Stimulated activated effector memory CD8-positive, alpha-beta T cell treated with anti-CD3 and anti-CD28 coated beads, Interleukin-12 subunit alpha, Interleukin-12 subunit beta, amount 100 ng/mL, for 72 hours (primary cell): ENCODE measurements around the gene KRTAP9-6.

ENCODE experiments used
- ATAC-seq: fragments of 150-1000 bp; cut with Tn5 transposase; 2 replicates; pipeline ENCODE4 v1.10.0; 2021
- DNase-seq, 2 donors: peaks; one replicate each; pipeline ENCODE4 v3.0.0; 2021 to 2022; ENCODE audit warnings: low spot score in 2 of 2
- H3K27ac Mint-ChIP-seq: one replicate; pipeline ENCODE4 v1.8.0; 2022; ENCODE audit warnings: mild to moderate bottlenecking, mixed read lengths
- H3K36me3 Mint-ChIP-seq: one replicate; pipeline ENCODE4 v1.8.0; 2022; ENCODE audit warnings: mild to moderate bottlenecking, mixed read lengths
- H3K4me1 Mint-ChIP-seq: one replicate; pipeline ENCODE4 v1.8.0; 2022; ENCODE audit warnings: mixed read lengths
- H3K4me3 Mint-ChIP-seq: one replicate; pipeline ENCODE4 v1.8.0; 2022; ENCODE audit warnings: mild to moderate bottlenecking, mixed read lengths
- H3K9me3 Mint-ChIP-seq: one replicate; pipeline ENCODE4 v1.8.0; 2022; ENCODE audit warnings: mixed read lengths

KRTAP9-6 gene

DNA sequence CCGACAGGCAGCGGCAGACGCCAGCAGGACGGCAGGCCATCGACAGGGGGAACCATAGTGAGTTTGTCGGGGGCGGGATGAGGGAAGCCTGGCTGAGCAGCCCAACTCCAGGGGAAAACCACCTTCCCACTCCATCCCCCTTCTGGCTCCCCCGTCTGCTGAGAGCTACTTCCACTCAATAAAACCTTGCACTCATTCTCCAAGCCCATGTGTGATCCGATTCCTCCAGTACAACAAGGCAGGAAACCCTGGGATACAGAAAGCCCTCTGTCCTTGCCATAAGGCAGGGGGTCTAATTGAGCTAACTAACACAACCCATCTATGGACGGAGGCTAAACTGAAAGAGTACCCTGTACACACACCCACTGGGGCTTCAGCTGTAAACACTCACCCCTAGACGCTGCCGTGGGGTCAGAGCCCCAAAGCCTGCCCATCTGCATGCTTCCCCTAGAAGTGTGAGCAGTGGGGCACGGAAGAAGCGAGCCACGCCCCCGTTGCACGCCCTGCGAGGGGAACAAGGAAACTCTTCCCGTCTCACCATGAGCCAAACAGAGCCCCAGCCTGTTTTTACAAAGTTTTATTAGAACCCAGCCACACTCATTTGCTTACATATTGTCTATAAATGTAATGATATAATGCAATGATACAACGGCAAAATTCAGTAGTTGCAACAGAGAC is 33.4 kb downstream of the KRTAP9-6 start:
- peaks cover 12% of the 10 kb centered on the region for H3K4me1 Mint-ChIP-seq
- H3K4me3 Mint-ChIP-seq, result no peak overlapping the region
- H3K9me3 Mint-ChIP-seq, result no peaks in the 10 kb centered on the region
- no peak for ATAC-seq
- H3K27ac Mint-ChIP-seq, result no peak overlapping the region
- DNase-seq, result no peak
- H3K36me3 Mint-ChIP-seq, result no peaks in the 10 kb centered on the region

DNA sequence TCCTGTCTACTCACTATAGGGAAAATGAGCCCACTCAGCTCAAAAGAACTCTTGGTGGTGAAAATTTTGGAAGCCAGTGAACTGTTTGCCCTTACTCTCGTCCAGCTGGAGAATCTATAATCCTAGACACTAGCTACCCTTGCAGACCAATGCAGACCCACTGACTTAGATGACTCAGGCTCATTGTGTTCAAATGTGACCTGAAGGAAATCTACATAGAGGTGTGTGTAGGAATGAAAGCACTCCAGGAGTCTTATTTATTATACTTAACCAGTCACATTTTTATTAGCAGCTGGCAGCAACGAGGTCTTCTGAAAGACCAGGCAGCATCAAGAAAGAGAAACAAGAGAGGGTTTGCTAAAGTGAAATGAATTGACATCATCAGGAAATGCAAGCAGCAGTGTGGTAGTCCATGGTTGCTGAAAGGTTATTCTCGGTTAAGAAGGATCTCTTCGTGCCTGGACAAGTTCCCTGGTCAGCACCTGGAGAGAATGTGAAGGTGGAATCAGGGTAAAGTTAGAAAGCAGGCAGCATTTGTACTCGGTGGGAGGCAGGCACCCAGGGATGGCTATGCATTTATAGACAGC is 36.1 kb downstream of the KRTAP9-6 start:
- Mint-ChIP-seq H3K4me3 (no peak overlapping the region), H3K4me1 (peaks cover 12% of the 10 kb centered on the region), H3K27ac (no peak overlapping the region), H3K9me3 (no peaks in the 10 kb centered on the region), H3K36me3 (no peaks in the 10 kb centered on the region)
- ATAC-seq (no peak), DNase-seq (no peak)

GRCh38 chr17:41301916-41302901 is 37.0 kb downstream of the KRTAP9-6 start, which contains the start of gene KRTAP29-1:
Gene KRTAP29-1, minus strand, starts transcription at chr17:41302851. Its CDS starts 0 bp downstream, at chr17:41302851.
- ATAC-seq, result no peak
- no peaks in the 10 kb centered on the region for H3K36me3 Mint-ChIP-seq
- peaks cover 21% of the 10 kb centered on the region for H3K4me1 Mint-ChIP-seq
- DNase-seq, result no peak
- no peak within 1 kb of the TSS for H3K4me3 Mint-ChIP-seq
- H3K27ac Mint-ChIP-seq, result no peak within 1 kb of the TSS
- H3K9me3 Mint-ChIP-seq, result no peaks in the 10 kb centered on the region

GRCh38 chr17:41302981-41303380 is 37.8 kb downstream of the KRTAP9-6 start:
- H3K27ac Mint-ChIP-seq, result no peak overlapping the region
- no peaks in the 10 kb centered on the region for H3K36me3 Mint-ChIP-seq
- no peak for DNase-seq
- H3K4me1 Mint-ChIP-seq, result peaks cover 28% of the 10 kb centered on the region
- no peaks in the 10 kb centered on the region for H3K9me3 Mint-ChIP-seq
- no peak for ATAC-seq
- H3K4me3 Mint-ChIP-seq, result no peak overlapping the region

GRCh38 chr17:41304091-41304490 is 38.9 kb downstream of the KRTAP9-6 start:
- Mint-ChIP-seq H3K27ac (no peak overlapping the region), H3K9me3 (no peaks in the 10 kb centered on the region), H3K4me3 (no peak overlapping the region), H3K4me1 (peaks cover 39% of the 10 kb centered on the region), H3K36me3 (peaks cover 6% of the 10 kb centered on the region)
- DNase-seq (no peak), ATAC-seq (no peak)

DNA sequence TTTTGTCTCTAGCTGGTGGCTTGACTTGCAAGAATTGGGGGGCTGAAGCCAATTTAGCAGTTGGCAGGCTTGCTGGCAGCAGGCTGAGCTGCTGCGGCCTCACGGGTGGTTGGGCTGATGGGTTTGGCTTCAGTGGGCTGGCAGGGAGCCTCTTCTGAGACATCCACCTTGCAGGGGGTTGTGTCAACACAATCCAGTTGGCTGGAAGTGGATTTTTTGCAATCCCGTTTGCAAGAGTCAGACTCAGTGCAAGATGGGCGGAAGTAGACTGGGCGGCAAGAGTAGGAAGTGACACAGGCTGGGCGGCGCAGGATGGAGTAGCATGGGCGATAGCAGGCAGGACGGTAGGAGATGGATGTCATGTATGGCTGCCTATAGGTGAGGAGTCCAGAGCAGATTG is 42.5 kb downstream of the KRTAP9-6 start:
- Mint-ChIP-seq H3K4me1 (peaks cover 54% of the 10 kb centered on the region), H3K4me3 (peak overlapping the region; percentile 70)
- ATAC-seq, result no peak

DNA sequence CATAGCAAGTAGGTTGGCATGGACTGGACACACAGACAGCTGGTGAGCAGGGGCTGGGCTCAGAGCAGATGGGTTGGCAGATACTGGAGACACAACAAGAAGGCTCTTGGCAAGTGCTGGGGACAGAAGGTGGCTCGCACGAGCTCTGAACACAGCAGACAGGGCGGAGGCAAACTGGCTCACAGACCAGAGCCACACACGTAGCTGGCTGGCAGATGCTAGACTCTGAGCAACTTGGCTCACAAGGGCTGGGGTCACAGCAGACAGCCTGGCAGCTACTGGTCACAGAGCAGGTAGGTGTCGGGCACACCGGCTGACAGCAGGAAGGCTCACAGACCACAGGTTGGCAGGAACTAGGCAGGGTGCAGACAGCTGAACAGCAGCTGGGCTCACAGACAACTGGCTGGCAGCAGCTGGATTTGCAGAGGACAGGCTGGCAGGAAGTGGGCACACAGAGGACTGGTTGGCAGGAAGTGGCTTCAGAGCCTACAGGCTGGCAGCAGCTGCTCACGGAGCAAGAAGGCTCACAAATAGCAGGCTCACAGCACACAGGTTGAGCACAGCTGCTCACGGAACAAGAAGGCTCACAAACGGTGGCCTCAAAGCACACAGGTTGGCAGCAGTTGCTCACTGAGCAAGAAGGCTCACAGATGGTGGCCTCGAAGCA is 43.2 kb downstream of the KRTAP9-6 start:
- Mint-ChIP-seq H3K27ac (peak overlapping the region; percentile 94), H3K4me3 (peak overlapping the region; percentile 70), H3K36me3 (peaks cover 6% of the 10 kb centered on the region), H3K4me1 (peaks cover 54% of the 10 kb centered on the region), H3K9me3 (no peaks in the 10 kb centered on the region)
- DNase-seq (peak; percentile 39 to 76), ATAC-seq (peak; percentile 86)

More for the DNA sequence above, 42.5 kb downstream of the KRTAP9-6 start:
- peak overlapping the region; percentile 94 for H3K27ac Mint-ChIP-seq
- H3K9me3 Mint-ChIP-seq, result no peaks in the 10 kb centered on the region
- no peak for DNase-seq
- peaks cover 6% of the 10 kb centered on the region for H3K36me3 Mint-ChIP-seq

DNA sequence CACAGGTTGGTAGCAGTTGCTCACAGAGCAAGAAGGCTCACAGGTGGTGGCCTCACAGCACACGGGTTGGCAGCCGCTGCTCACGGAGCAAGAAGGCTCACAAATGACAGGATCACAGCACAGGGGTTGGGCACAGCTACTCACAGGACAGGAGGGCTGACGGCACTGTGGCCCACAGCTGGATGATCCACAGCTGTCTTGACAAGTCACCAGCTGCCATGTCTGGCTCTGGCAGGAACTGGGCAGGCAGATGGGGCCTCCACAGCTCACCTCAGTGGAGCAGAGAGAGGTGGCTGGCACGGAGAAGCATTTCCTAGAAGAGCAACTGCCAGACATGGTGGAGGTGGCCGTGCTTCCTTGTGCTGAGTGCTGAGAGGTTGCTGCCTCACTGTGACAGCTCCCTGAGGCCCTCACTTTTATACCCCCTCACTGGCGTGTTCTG is 43.8 kb downstream of the KRTAP9-6 start, which contains the start of gene KRTAP16-1:
Gene KRTAP16-1 (minus strand): TSS at position 392 of the 442 bp plus-strand sequence. CDS start 56 bp downstream, at position 336.
- Mint-ChIP-seq H3K9me3 (no peaks in the 10 kb centered on the region), H3K4me3 (peak within 1 kb of the TSS; percentile 70), H3K36me3 (peaks cover 6% of the 10 kb centered on the region), H3K27ac (peak within 1 kb of the TSS; percentile 94), H3K4me1 (peaks cover 54% of the 10 kb centered on the region)
- ATAC-seq, result peak; percentile 74
- peak in 1 of 2 donors; percentile 20 for DNase-seq

- H3K4me1 Mint-ChIP-seq, result peaks cover 56% of the 10 kb centered on the region
- peaks cover 6% of the 10 kb centered on the region for H3K36me3 Mint-ChIP-seq
- H3K4me3 Mint-ChIP-seq, result no peak overlapping the region
- ATAC-seq (no peak), DNase-seq (no peak)
- H3K9me3 Mint-ChIP-seq, result no peaks in the 10 kb centered on the region
- H3K27ac Mint-ChIP-seq, result peak overlapping the region; percentile 94
Measured at GRCh38 chr17:41311111-41311510, 45.9 kb downstream of the KRTAP9-6 start.

DNA sequence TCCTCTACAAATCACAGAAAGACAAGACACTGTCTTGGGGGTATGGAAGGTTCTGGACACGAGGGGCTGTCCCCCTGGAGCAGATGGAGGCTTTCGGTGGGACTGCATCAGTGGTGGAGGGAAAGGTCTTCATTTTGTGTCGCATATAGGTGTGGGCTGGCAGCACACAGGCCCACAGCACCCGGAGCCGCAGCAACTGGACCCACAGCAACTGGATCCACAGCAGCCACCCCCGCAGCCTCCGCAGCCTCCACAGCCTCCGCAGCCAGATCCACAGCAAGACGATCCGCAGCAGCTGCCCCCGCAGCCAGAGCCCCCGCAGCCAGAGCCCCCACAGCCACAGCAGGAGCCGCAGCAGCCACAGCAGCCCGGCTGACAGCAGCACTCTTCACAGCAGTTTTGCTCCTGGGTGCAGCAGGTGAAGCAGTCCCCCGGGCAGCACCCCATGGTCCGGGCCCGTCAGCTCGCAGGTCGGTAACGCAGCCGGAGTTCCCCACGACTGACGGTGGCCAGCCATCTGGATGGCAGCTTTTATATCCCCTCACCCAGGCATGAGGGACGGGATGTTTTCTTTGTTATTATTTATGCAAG is 50.1 kb downstream of the KRTAP9-6 start, which contains the start of gene KRTAP17-1:
Gene KRTAP17-1 (minus strand): TSS at position 507 of the 591 bp plus-strand sequence. CDS start 60 bp downstream, at position 447.
- peak within 1 kb of the TSS; percentile 33 for H3K27ac Mint-ChIP-seq
- H3K4me1 Mint-ChIP-seq, result peaks cover 20% of the 10 kb centered on the region
- H3K4me3 Mint-ChIP-seq, result no peak within 1 kb of the TSS
- ATAC-seq, result no peak
- no peak for DNase-seq
- no peaks in the 10 kb centered on the region for H3K9me3 Mint-ChIP-seq
- no peaks in the 10 kb centered on the region for H3K36me3 Mint-ChIP-seq
